GM15510 (cell line): Measurements from ENCODE around the gene ZNF639.

Experiments
- POLR2A ChIP-seq: IDR thresholded peaks from 3 replicates; pipeline ENCODE4 v1.6.1; 2011; ENCODE audit warnings: borderline replicate concordance; ENCODE audit not compliant: insufficient read length; ENCODE audit errors: extremely low read depth

The ZNF639 gene, protein sequence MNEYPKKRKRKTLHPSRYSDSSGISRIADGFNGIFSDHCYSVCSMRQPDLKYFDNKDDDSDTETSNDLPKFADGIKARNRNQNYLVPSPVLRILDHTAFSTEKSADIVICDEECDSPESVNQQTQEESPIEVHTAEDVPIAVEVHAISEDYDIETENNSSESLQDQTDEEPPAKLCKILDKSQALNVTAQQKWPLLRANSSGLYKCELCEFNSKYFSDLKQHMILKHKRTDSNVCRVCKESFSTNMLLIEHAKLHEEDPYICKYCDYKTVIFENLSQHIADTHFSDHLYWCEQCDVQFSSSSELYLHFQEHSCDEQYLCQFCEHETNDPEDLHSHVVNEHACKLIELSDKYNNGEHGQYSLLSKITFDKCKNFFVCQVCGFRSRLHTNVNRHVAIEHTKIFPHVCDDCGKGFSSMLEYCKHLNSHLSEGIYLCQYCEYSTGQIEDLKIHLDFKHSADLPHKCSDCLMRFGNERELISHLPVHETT

DNA sequence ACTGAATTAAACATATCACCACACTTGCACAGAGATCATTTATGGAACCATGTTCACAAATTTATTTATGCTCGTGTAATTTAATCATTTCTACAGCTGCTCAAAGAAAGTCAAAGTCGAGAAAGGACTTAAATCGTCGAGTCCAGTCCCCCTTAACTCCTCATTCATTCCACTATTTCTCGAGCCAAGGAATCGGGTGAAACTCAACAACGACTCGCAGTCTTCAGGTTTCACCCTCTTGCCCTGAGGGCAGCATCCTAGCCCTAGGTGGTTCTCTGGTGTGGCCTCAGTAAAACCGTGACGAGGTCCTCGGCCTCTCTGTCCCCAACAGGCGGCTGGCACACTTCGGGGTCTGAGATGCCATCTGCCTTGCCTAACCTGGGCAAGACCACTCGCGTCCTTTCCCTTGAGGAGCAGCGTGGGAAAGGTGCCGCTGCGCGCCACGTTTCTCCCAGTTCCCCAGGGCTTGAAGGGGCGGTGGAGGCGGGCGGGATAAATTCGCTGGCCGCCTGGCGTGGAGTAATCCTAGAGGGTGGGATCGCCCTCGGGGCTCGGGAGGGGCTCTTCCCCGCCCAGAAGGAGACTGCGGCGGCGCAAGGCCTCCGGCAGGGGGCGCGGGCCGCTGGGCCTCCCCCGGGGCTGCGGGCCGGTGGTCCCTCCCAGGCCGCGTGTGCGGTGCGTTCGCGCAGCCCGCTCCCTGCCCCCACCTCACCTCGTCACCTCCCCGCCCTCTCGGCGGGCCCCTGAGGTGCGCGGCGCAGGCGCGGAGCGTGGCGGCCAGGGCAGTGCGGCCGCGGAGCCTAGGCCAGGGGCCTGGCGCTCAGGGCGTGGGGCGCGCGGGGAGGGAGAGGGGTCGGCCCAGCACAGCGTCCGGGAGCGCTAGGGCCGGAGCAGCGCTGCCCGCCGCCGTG, at the start of gene ZNF639:
TSS of gene ZNF639 (plus strand) at position 746 of the 911 bp plus-strand sequence. CDS start 5,263 bp downstream, outside the sequence.
- TF ChIP-seq POLR2A = peak; percentile 78

- TF ChIP-seq POLR2A = no peak
These were observed 46.8 kb upstream of the ZNF639 start for GRCh38 chr3:179276001-179276400.

GRCh38 chr3:179276743-179277142, 46.1 kb upstream of the ZNF639 start:
- TF ChIP-seq POLR2A = no peak

DNA sequence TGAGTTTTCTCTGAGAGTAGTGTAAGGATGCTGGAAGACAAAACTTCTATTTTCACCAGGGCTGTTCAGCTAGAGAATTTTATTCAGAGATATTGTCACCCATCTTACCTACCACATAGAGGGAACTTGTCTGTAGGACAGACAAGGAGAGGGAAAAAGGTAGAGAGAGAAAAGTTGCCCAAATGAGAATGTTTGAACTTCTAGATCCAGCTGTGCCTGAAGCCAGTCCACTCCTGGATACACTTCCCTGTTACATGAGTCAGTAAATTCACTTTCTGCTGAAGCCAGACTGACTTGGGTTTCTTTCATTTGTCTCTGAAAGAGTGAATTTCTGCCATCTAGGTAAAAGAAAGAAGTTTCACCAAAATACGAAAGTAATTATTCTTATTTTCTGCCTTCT, 44.7 kb upstream of the ZNF639 start:
- no peak for TF ChIP-seq POLR2A

DNA sequence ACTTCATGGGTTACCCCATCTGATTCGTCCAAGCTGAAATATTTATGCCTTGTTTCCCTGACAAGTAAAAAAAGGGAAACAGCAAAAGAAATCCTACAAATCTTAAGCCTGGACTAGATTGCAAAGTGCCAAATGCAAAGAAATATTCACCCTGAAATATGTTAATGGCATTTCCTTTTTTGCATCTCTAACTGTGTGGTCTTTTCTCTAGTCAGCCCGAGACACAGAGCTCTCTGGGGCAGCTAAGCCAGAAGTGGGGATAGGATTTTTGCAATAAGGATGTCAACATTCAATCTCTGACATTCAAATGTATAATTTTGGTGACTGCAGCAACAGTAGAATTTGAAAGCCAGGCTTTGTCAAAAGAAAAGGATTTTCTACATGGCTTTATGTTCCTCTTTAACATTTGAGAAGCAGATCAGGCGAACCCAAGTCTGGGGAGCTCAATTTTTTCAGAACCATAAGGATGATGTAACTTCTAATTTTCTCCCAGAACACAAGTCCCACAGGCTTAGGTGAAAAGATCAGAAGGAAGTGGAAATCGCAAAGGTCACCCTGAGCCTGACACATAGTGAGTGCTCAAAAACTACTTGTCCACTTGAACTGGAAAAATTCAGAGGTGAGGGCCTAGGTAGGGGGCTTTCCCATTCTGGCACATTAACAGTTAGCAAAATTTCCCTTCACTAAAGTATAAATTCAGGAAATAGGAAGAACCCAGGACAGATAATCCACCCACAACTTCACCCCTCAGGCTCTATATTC, 43.7 kb upstream of the ZNF639 start:
- no peak for TF ChIP-seq POLR2A

GRCh38 chr3:179279837-179280236, 43.0 kb upstream of the ZNF639 start:
- TF ChIP-seq POLR2A = no peak

DNA sequence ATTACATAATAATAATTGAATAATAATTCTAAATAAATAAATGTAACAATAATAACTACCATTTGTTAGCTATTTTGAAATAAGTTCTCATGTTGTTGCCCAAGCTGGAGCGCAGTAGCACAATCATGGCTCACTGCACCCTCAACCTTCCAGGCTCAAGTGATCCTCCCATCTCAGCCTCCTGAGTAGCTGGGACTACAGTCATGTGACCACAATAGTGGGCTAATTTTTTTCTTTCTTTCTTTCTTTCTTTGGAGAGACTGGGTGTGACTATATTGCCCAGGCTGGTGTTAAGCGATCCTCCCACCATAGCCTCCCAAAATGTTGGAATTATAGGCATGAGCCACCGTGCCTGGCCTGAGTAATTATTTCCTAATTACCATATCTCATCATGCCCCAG, 41.0 kb upstream of the ZNF639 start:
- no peak for TF ChIP-seq POLR2A

GRCh38 chr3:179286331-179286730, 36.5 kb upstream of the ZNF639 start:
- no peak for TF ChIP-seq POLR2A

DNA sequence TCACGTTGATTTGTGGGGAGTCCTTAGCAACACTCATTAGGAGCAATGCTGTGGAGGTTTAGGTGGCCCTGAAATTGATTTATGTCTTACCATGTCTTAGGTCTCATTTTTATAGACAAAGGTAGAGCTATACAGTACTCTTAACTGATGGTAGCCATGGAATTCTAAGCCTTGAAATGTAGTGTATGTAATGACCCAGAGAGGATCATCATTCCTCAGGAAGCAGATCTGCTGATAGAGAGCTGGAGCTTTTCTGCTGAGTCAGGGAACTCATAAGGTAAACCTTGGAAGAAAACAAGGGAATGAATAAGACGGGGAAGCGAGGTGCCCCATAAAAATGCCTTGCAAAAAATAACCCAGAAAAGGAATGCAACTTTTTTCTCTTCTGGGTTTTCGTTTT, 34.0 kb upstream of the ZNF639 start:
- no peak for TF ChIP-seq POLR2A

GRCh38 chr3:179289295-179289694, 33.5 kb upstream of the ZNF639 start:
- TF ChIP-seq POLR2A = no peak

GRCh38 chr3:179292450-179292849, 30.4 kb upstream of the ZNF639 start:
- TF ChIP-seq POLR2A = no peak

DNA sequence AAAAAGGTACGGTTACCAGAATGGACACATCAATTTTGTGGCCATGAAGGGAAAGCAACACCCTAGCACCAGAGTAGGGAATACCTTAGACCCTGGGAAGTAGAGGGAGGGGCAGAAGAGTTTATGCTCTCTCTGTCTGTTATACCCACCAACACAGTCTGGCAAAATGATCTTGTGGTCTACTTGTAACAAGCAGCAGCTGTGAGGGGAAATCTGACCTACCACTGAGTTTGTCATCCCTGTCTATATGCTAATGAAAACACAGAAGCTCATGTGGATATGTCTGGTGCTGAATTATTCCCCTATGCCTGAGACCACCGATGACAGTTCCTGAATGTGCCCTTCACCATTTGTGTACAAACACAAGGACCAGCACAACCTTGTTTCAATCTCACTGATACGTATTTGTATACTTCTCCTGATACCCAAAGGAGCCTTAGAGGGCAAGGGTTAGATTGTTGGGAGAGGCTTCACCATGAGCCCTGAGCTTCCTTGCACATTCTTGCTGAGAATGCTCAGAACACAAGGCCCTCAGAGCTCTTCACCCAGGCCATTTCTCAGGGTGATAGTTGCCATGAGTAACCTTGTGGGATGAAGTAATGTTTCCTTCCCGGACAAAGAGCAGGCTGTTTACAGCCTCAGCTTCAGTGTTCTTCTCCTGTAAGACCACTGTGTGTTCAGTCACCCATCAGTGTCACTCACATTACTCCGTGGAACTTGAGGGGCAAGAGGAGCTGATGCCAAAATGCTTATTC, 24.7 kb upstream of the ZNF639 start:
- no peak for TF ChIP-seq POLR2A

GRCh38 chr3:179299316-179299715, 23.5 kb upstream of the ZNF639 start:
- no peak for TF ChIP-seq POLR2A
